GM15510 (cell line): ENCODE measurements around the gene RPS10.

Experiments
- POLR2A ChIP-seq: IDR thresholded peaks from 3 replicates; pipeline ENCODE4 v1.6.1; 2011; ENCODE audit warnings: borderline replicate concordance; ENCODE audit not compliant: insufficient read length; ENCODE audit errors: extremely low read depth

RPS10 gene

GRCh38 chr6:34460796-34461507, 35.1 kb upstream of the RPS10 start:
- no peak for TF ChIP-seq POLR2A

- no peak for TF ChIP-seq POLR2A
Observed at GRCh38 chr6:34459899-34460593, 34.2 kb upstream of the RPS10 start.

GRCh38 chr6:34457742-34458735, 32.2 kb upstream of the RPS10 start:
- TF ChIP-seq POLR2A: no peak

GRCh38 chr6:34457382-34457741, 31.5 kb upstream of the RPS10 start:
- TF ChIP-seq POLR2A: no peak

- TF ChIP-seq POLR2A: no peak
Observed at GRCh38 chr6:34455831-34456230, 30.0 kb upstream of the RPS10 start.

GRCh38 chr6:34451192-34451591, 25.3 kb upstream of the RPS10 start:
- no peak for TF ChIP-seq POLR2A

GRCh38 chr6:34447910-34448309, 22.0 kb upstream of the RPS10 start:
- no peak for TF ChIP-seq POLR2A

- TF ChIP-seq POLR2A: no peak
Observed at GRCh38 chr6:34447386-34447785, 21.5 kb upstream of the RPS10 start.

- TF ChIP-seq POLR2A: no peak
Observed at GRCh38 chr6:34445313-34445860, 19.5 kb upstream of the RPS10 start.

- no peak for TF ChIP-seq POLR2A
Observed at GRCh38 chr6:34441526-34441925, 15.7 kb upstream of the RPS10 start.

- TF ChIP-seq POLR2A: no peak
Observed at GRCh38 chr6:34439442-34439841, 13.6 kb upstream of the RPS10 start.

GRCh38 chr6:34438705-34439104, 12.8 kb upstream of the RPS10 start:
- TF ChIP-seq POLR2A: no peak

- no peak for TF ChIP-seq POLR2A
Observed at GRCh38 chr6:34437644-34437970, 11.7 kb upstream of the RPS10 start.

GRCh38 chr6:34436803-34437643, 11.2 kb upstream of the RPS10 start:
- no peak for TF ChIP-seq POLR2A

GRCh38 chr6:34435916-34436315, 10.0 kb upstream of the RPS10 start:
- no peak for TF ChIP-seq POLR2A

- no peak for TF ChIP-seq POLR2A
Observed at GRCh38 chr6:34425132-34425497, 754 bp downstream of the RPS10 start.
